ENCODE measurements around the gene KLF16. TPM values are rescaled to one million over a fixed set of nuclear protein-coding genes. Genes with fewer than 3 reads are reported as not detected.

Gene KLF16
- total RNA-seq, 2 experiments from 2014 or later = 83.8 to 89.2 TPM

GRCh38 chr19:1809678-1810077 is 53.7 kb downstream of the KLF16 start:
- no peak overlapping the region for H3K27ac Mint-ChIP-seq
- ATAC-seq (ENCODE audit: poor library complexity) (no peak), DNase-seq (no peak)
- POLR2A ChIA-PET = no interaction called here
- no peaks in the 10 kb centered on the region for H3K27me3 Mint-ChIP-seq
- Histone ChIP-seq H3K4me1 (ENCODE audit: insufficient read depth, low read length) (peaks cover 22% of the 10 kb centered on the region), H3K9me3 (ENCODE audit: control insufficient read depth in 1 of 2, insufficient read depth in 1 of 2, low read length in 2 of 2) (no peaks in the 10 kb centered on the region), H3K4me3 (ENCODE audit: low read length) (no peak overlapping the region), H3K27ac (ENCODE audit: low read depth in 1 of 2, low read length in 2 of 2) (no peak overlapping the region), H3K27me3 (ENCODE audit: control insufficient read depth in 1 of 2, insufficient read depth in 2 of 2, low read length in 2 of 2) (no peaks in the 10 kb centered on the region), H3K36me3 (ENCODE audit: insufficient read depth, low read length) (peaks cover 2% of the 10 kb centered on the region)
- TF ChIP-seq CTCF (IDR thresholded peaks at IDR 0.05) = no peak
- intact Hi-C loops (cut with DNase I, micrococcal nuclease) = loop anchor here in 1 of 2 experiments (5.0 kb wide), 2 partner anchors 202 to 262 kb away; partner anchors contain the start of gene UQCR11
- H3K36me3 Mint-ChIP-seq (ENCODE audit: low read depth) = peaks cover 12% of the 10 kb centered on the region
- H3K4me3 Mint-ChIP-seq = peak overlapping the region; percentile 20
- H3K9me3 Mint-ChIP-seq = no peaks in the 10 kb centered on the region
- peaks cover 11% of the 10 kb centered on the region for H3K4me1 Mint-ChIP-seq (ENCODE audit: low read depth)
- CTCF ChIA-PET = no interaction called here

- H3K27ac Mint-ChIP-seq = no peak overlapping the region
- no peak for ATAC-seq (ENCODE audit: poor library complexity)
- H3K36me3 Mint-ChIP-seq (ENCODE audit: low read depth) = peaks cover 9% of the 10 kb centered on the region
Measured at GRCh38 chr19:1808395-1808731, 55.0 kb downstream of the KLF16 start.

GRCh38 chr19:1807695-1808394 is 55.5 kb downstream of the KLF16 start:
- Histone ChIP-seq H3K27me3 (ENCODE audit: control insufficient read depth in 1 of 2, insufficient read depth in 2 of 2, low read length in 2 of 2) (no peaks in the 10 kb centered on the region), H3K4me3 (ENCODE audit: low read length) (no peak overlapping the region), H3K27ac (ENCODE audit: low read depth in 1 of 2, low read length in 2 of 2) (no peak overlapping the region), H3K36me3 (ENCODE audit: insufficient read depth, low read length) (peaks cover 2% of the 10 kb centered on the region), H3K4me1 (ENCODE audit: insufficient read depth, low read length) (peaks cover 15% of the 10 kb centered on the region), H3K9me3 (ENCODE audit: control insufficient read depth in 1 of 2, insufficient read depth in 1 of 2, low read length in 2 of 2) (no peaks in the 10 kb centered on the region)
- peak in 1 of 14 experiments; percentile 32 for DNase-seq
- ChIA-PET CTCF (no interaction called here), POLR2A (no interaction called here)
- Mint-ChIP-seq H3K27ac (no peak overlapping the region), H3K9me3 (no peaks in the 10 kb centered on the region), H3K4me3 (no peak overlapping the region), H3K36me3 (ENCODE audit: low read depth) (peaks cover 5% of the 10 kb centered on the region), H3K27me3 (no peaks in the 10 kb centered on the region), H3K4me1 (ENCODE audit: low read depth) (peaks cover 7% of the 10 kb centered on the region)
- no peak for TF ChIP-seq CTCF (IDR thresholded peaks at IDR 0.05)
- intact Hi-C loops (cut with DNase I, micrococcal nuclease) = no loop called here
- ATAC-seq (ENCODE audit: poor library complexity) = no peak

More at GRCh38 chr19:1808395-1808731, 55.0 kb downstream of the KLF16 start:
- Histone ChIP-seq H3K36me3 (ENCODE audit: insufficient read depth, low read length) (peaks cover 2% of the 10 kb centered on the region), H3K27me3 (ENCODE audit: control insufficient read depth in 1 of 2, insufficient read depth in 2 of 2, low read length in 2 of 2) (no peaks in the 10 kb centered on the region), H3K27ac (ENCODE audit: low read depth in 1 of 2, low read length in 2 of 2) (no peak overlapping the region), H3K4me3 (ENCODE audit: low read length) (no peak overlapping the region), H3K9me3 (ENCODE audit: control insufficient read depth in 1 of 2, insufficient read depth in 1 of 2, low read length in 2 of 2) (no peaks in the 10 kb centered on the region), H3K4me1 (ENCODE audit: insufficient read depth, low read length) (peaks cover 20% of the 10 kb centered on the region)
- CTCF ChIA-PET = no interaction called here
- intact Hi-C loops (cut with DNase I, micrococcal nuclease) = no loop called here
- no peaks in the 10 kb centered on the region for H3K27me3 Mint-ChIP-seq
- TF ChIP-seq CTCF (IDR thresholded peaks at IDR 0.05) = no peak
- no peaks in the 10 kb centered on the region for H3K9me3 Mint-ChIP-seq
- H3K4me1 Mint-ChIP-seq (ENCODE audit: low read depth) = peaks cover 11% of the 10 kb centered on the region
- no peak for DNase-seq
- POLR2A ChIA-PET = no interaction called here
- H3K4me3 Mint-ChIP-seq = peak overlapping the region; percentile 15
